GM18526 (cell line): Measurements from ENCODE around the gene TTF2.

Experiments
- POLR2A ChIP-seq: IDR thresholded peaks from 3 replicates; pipeline ENCODE4 v1.6.1; 2011; ENCODE audit not compliant: insufficient read length; ENCODE audit errors: extremely low read depth

The TTF2 gene

GRCh38 chr1:117059678-117060440, at the start of gene TTF2:
Gene TTF2, plus strand, starts transcription at chr1:117060326. Its CDS starts 21 bp downstream, at chr1:117060347.
- peak; percentile 69 for TF ChIP-seq POLR2A

GRCh38 chr1:117011334-117011733, 48.8 kb upstream of the TTF2 start:
- no peak for TF ChIP-seq POLR2A

GRCh38 chr1:117013309-117013858, 46.7 kb upstream of the TTF2 start:
- TF ChIP-seq POLR2A = no peak

- no peak for TF ChIP-seq POLR2A
These were observed 45.9 kb upstream of the TTF2 start for GRCh38 chr1:117014209-117014608.

- no peak for TF ChIP-seq POLR2A
These were observed 44.4 kb upstream of the TTF2 start for GRCh38 chr1:117015724-117016123.

- no peak for TF ChIP-seq POLR2A
These were observed 43.1 kb upstream of the TTF2 start for GRCh38 chr1:117017062-117017461.

GRCh38 chr1:117017648-117018047, 42.5 kb upstream of the TTF2 start:
- no peak for TF ChIP-seq POLR2A

- no peak for TF ChIP-seq POLR2A
These were observed 39.5 kb upstream of the TTF2 start for GRCh38 chr1:117020526-117021156.

- TF ChIP-seq POLR2A = no peak
These were observed 38.0 kb upstream of the TTF2 start for GRCh38 chr1:117022114-117022513.

- no peak for TF ChIP-seq POLR2A
These were observed 34.6 kb upstream of the TTF2 start for GRCh38 chr1:117025568-117025967.

GRCh38 chr1:117026361-117026760, 33.8 kb upstream of the TTF2 start:
- TF ChIP-seq POLR2A = no peak

GRCh38 chr1:117029685-117030084, 30.4 kb upstream of the TTF2 start:
- TF ChIP-seq POLR2A = no peak

- TF ChIP-seq POLR2A = no peak
These were observed 29.8 kb upstream of the TTF2 start for GRCh38 chr1:117030271-117030877.

- no peak for TF ChIP-seq POLR2A
These were observed 27.9 kb upstream of the TTF2 start for GRCh38 chr1:117032266-117032665.

- no peak for TF ChIP-seq POLR2A
These were observed 27.2 kb upstream of the TTF2 start for GRCh38 chr1:117032681-117033539.
